A673 (cell line): ENCODE measurements around the gene XIRP2. TPM values are rescaled to one million over a fixed set of nuclear protein-coding genes. Genes with fewer than 3 reads are reported as not detected.

Experiments used
- BruUV-seq: library from RNA; stranded (reverse); fragments of 400-500 nt; replicated peaks from 2 replicates; lab custom pipeline; 2021; lab: Mats Ljungman, UMichigan
- CTCF ChIA-PET: fragments of 300-600 bp; sonication (Branson Sonifier 250); formaldehyde crosslinking; loops from one replicate; lab custom pipeline; 2022; ENCODE audit warnings: antibody characterized with exemption; lab: Charles Lee
- POLR2A ChIA-PET: fragments of 300-600 bp; sonication (Branson Sonifier 250); formaldehyde crosslinking; loops from one replicate; lab custom pipeline; 2022; ENCODE audit warnings: antibody characterized with exemption; ENCODE audit not compliant: low non-redundant PET; lab: Charles Lee
- DNase-seq: peaks from one replicate; pipeline ENCODE4 v3.0.0-alpha.2; 2015; ENCODE audit warnings: low spot score
- H3K27ac ChIP-seq: fragments of 200-600 bp; sonication (generic); 2 replicates; pipeline ENCODE4 v1.5.1; 2016; ENCODE audit warnings: mixed run types, low read depth, mild to moderate bottlenecking, mixed read lengths, antibody characterized with exemption, low read length; ENCODE audit not compliant: poor library complexity, severe bottlenecking
- H3K27me3 ChIP-seq: fragments of 200-600 bp; sonication (generic); replicated peaks from 2 replicates; pipeline ENCODE4 v1.6.1; 2017; ENCODE audit warnings: mixed run types, low read depth, mild to moderate bottlenecking, mixed read lengths, antibody characterized with exemption, low read length; ENCODE audit not compliant: insufficient read depth, poor library complexity
- H3K36me3 ChIP-seq: fragments of 200-600 bp; sonication (generic); 2 replicates; pipeline ENCODE4 v1.6.1; 2016; ENCODE audit warnings: mixed run types, mild to moderate bottlenecking, mixed read lengths, antibody characterized with exemption, low read length; ENCODE audit not compliant: insufficient read depth, poor library complexity, severe bottlenecking
- H3K4me1 ChIP-seq: fragments of 200-600 bp; sonication (generic); 2 replicates; pipeline ENCODE4 v1.6.1; 2017; ENCODE audit warnings: mixed run types, mild to moderate bottlenecking, mixed read lengths, antibody characterized with exemption, low read length; ENCODE audit not compliant: insufficient read depth, poor library complexity, severe bottlenecking
- H3K4me3 ChIP-seq: fragments of 200-600 bp; sonication (generic); 2 replicates; pipeline ENCODE4 v1.5.1; 2016; ENCODE audit warnings: low read depth, mixed run types, mild to moderate bottlenecking, mixed read lengths, low read length; ENCODE audit not compliant: poor library complexity, severe bottlenecking
- H3K9me3 ChIP-seq: fragments of 200-600 bp; sonication (generic); 2 replicates; pipeline ENCODE4 v1.6.1; 2016; ENCODE audit warnings: mixed run types, low read depth, mild to moderate bottlenecking, mixed read lengths, antibody characterized with exemption, low read length; ENCODE audit not compliant: poor library complexity, severe bottlenecking
- CTCF ChIP-seq: fragments of 300-800, 200-600 bp; sonication (generic); conservative IDR thresholded peaks from 2 replicates; pipeline ENCODE4 v1.5.1; 2017; ENCODE audit warnings: low read depth, mild to moderate bottlenecking, antibody characterized with exemption, low read length, moderate library complexity, mixed read lengths
- EZH2 ChIP-seq: fragments of 200-600 bp; sonication (generic); IDR thresholded peaks from 2 replicates; pipeline ENCODE4 v1.6.1; 2017; ENCODE audit warnings: borderline replicate concordance, low read depth, mild to moderate bottlenecking, mixed read lengths, antibody characterized with exemption, low read length; ENCODE audit not compliant: poor library complexity, severe bottlenecking
- intact Hi-C: fragments of 100-400 bp; cut with micrococcal nuclease; formaldehyde crosslinking; loops from one replicate; pipeline ENCODE4 v1.10.0; 2022; ENCODE audit not compliant: unreplicated experiment
- total RNA-seq: library from RNA; stranded (reverse); gene quantifications from 2 replicates; pipeline ENCODE4 v1.2.3, GENCODE V29; 2021

The XIRP2 gene
- total RNA-seq, 1 experiment from 2014 or later: 0.04 TPM

DNA sequence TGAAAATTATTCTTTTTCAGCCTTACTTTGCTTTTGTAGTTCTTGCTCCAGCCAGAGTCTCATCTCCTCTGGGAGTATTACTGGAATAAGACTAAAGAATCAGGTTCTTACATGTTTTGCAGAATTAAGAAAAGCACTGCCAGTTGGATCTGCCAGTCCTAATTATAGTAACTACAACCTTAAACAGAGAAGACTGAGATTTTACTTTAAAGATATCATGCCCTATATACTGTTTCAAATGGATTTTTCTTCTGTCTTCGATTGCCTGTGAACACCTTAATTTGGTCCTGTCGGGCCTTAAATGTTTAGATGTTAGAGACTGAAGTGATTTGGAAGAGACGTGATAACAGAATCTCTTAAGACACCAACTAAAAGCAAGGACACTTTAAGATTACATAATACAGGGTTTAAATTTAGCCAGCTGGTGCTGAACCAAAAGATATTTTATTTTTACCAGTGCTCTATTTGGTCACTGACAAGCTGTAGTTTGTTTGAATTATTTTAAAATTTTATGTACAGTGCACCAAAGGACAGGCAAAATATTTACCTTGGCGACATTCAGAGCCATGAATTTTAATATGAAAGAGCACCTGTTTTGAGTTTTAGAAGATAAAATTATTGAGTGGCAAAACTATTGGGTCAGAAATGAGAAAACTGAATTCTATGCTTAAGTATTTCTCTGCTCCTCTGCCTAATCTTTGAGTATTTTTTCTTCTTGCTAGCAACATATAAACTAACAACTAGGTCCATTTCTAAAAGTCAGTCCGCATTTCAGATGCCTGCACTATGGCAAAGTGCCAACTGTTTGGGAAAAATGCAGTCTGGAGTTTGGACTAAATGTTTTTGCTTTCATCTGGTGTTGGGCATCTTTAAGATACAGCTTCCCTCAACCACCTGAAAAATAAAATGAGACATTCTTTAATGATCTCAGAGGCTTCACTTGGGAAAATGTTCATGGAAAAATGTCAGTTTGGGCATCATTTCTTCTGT is 300.0 kb downstream of the XIRP2 start:
- H3K4me3 ChIP-seq: no peak overlapping the region
- no peaks in the 10 kb centered on the region for H3K4me1 ChIP-seq
- H3K9me3 ChIP-seq: no peaks in the 10 kb centered on the region
- H3K27me3 ChIP-seq: no peaks in the 10 kb centered on the region
- intact Hi-C loops: no loop called here
- BruUV-seq: no TSS peak
- POLR2A ChIA-PET: no interaction called here
- no peaks in the 10 kb centered on the region for H3K36me3 ChIP-seq
- CTCF ChIA-PET: no interaction called here
- H3K27ac ChIP-seq: no peak overlapping the region
- no peak for DNase-seq
- no peak for TF ChIP-seq CTCF
- no peak for TF ChIP-seq EZH2

GRCh38 chr2:167190053-167190452 is 301.8 kb downstream of the XIRP2 start:
- intact Hi-C loops: no loop called here
- no peaks in the 10 kb centered on the region for H3K36me3 ChIP-seq
- no peaks in the 10 kb centered on the region for H3K9me3 ChIP-seq
- no TSS peak for BruUV-seq
- no peak overlapping the region for H3K27ac ChIP-seq
- CTCF ChIA-PET: no interaction called here
- DNase-seq: no peak
- H3K4me1 ChIP-seq: no peaks in the 10 kb centered on the region
- TF ChIP-seq CTCF (no peak), EZH2 (no peak)
- H3K4me3 ChIP-seq: no peak overlapping the region
- no peaks in the 10 kb centered on the region for H3K27me3 ChIP-seq
- POLR2A ChIA-PET: no interaction called here

- CTCF ChIA-PET: interaction anchor here (0.6 to 0.8 kb wide), 2 partner anchors 20 to 842 kb away, joined by 3 to 10 read pairs; no protein-coding TSS in a partner anchor
- Histone ChIP-seq H3K27me3 (no peaks in the 10 kb centered on the region), H3K4me3 (no peak overlapping the region), H3K9me3 (no peaks in the 10 kb centered on the region), H3K4me1 (peaks cover 7% of the 10 kb centered on the region), H3K27ac (no peak overlapping the region), H3K36me3 (no peaks in the 10 kb centered on the region)
- no TSS peak for BruUV-seq
- POLR2A ChIA-PET: no interaction called here
- intact Hi-C loops: no loop called here
- DNase-seq: no peak
- TF ChIP-seq CTCF: no peak
- no peak for TF ChIP-seq EZH2
These were observed 303.3 kb downstream of the XIRP2 start for GRCh38 chr2:167191588-167191987.
